HG03565 (cell line): Measurements from ENCODE around the gene SBF2.

Source experiments
- ATAC-seq: cut with Tn5 transposase; IDR thresholded peaks from one replicate; pipeline ENCODE4 v1.9.1; 2021; ENCODE audit warnings: mild to moderate bottlenecking, moderate library complexity; ENCODE audit not compliant: unreplicated experiment

SBF2 gene

GRCh38 chr11:10302359-10302743, 8.3 kb upstream of the SBF2 start:
- no peak for ATAC-seq

GRCh38 chr11:10301656-10302358, 7.8 kb upstream of the SBF2 start:
- no peak for ATAC-seq

DNA sequence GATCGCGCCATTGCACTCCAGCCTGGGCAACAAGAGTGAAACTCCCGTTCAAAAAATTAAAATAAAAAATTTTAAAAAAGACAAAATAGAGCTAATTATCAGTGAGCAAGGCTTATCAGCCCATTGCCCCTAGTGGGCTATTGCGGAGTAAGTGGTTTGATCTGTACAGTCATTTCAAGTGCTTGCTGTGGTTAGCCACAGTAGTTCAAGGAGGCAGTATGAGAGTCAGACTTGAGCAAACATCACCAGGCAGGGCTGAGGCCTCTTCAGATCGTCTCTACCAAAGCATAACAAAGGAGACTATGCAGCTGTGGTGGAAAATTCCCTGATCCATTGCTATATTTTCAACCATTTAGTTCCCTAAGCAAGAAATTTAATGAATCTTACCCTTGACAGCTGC, 4.3 kb upstream of the SBF2 start:
- peak; percentile 95 for ATAC-seq

DNA sequence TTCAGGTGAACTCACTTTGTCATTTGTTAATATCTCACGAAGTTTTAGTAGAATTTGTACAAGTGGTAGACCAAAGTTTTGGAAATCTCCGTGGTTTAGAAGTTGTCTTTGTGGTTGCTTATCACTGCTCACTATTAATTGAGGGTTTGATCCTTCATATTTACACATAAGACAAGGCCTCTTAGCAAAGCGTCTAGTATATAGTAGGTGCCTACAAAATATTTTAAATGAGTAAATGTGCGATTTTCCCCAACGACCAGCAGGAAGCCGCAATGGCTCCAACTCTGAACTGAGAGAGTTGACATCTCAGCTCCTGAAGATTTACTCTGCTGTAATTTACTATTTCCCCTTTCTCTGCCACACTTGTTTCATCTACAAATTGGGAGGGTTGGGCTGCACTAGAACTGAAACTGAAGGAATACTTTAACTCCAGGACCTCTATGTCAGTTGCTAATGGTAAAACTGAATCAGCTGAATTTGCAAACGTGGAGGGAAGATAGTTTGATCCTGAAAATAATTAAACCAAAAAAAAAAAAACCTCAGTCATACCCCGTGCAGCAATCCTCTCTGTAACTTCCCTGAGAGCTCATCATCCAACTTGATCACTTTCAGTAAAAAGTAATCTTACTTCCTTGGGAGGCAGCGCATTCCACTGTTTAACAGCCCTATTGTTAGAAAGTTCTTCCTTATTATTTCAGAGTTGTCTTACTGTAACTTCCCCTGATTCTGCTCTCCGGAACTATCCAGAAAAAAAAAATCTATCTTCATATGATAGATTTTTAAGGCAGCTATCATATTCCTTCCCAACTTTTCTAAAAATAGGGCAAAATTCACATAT, 1.3 kb upstream of the SBF2 start:
- no peak for ATAC-seq

DNA sequence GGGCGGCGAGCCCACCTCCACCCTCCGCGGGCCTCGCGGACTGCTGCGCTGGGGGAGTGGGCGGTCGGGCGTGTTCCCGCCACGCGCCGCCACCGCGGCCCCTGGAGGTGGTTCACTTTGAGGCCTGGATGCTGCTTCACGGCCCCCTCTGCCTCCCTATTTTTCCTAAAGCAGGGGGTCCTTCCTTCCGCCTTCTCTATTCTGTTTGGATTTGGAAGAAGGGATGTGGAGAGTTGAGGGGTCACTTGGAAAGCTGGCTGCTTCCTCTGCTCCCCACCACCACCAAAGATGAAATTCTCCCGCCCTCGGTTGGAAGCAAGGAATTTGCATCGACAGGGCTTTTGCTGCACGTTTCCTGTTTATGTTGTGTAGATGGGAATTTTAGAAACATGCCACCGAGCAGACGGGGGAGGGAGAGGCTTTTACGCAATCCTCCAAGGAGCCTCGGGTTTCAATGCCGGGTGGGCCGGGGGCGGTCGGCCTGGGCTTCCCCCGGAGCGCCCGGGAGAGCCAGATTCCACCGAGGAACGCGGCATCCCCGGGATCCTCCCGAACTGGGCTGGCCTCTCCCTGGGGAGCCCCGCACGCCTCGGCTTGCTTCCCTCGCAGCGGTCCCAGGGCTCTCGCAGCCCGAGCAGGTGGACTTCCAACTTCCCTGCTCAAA, 403 bp upstream of the SBF2 start:
- ATAC-seq, result no peak

DNA sequence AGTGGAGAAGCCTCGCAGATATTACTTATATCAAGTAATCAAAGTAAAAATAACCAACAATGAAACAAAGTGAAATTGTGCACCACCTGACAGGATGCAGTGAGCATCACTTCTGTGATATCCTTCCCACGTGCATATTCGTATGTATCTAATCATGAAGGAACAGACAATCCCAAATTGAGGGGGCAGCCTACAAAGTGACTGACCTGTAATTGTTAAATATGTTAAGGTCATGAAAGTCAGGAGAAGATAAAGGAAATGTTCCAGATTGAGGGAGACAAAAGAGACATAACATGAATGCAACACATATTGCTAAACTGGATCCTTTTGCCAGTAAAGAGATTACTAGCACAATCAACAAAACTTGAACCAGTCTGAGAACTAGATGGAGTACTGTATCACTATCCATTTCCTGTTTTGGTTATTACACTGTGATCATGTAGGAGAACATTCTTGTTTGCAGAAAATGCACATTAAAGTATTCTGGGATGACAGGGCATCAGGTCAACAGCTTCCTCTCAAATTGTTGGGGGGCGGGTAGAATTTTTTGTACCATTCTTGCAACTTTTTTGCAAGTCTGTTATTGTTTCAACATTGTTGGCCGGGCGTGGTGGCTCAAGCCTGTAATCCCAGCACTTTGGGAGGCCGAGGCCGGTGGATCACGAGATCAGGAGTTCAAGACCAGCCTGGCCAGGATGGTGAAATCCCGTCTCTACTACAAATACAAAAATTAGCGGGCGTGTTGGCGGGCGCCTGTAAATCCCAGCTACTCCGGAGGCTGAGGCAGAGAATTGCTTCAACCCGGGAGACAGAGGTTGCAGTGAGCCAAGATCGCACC, 2.0 kb downstream of the SBF2 start:
- no peak for ATAC-seq

GRCh38 chr11:10289765-10290380, 4.1 kb downstream of the SBF2 start:
- no peak for ATAC-seq

- no peak for ATAC-seq
These were observed 4.9 kb downstream of the SBF2 start for GRCh38 chr11:10288881-10289764.

GRCh38 chr11:10287766-10288715, 6.0 kb downstream of the SBF2 start:
- no peak for ATAC-seq

DNA sequence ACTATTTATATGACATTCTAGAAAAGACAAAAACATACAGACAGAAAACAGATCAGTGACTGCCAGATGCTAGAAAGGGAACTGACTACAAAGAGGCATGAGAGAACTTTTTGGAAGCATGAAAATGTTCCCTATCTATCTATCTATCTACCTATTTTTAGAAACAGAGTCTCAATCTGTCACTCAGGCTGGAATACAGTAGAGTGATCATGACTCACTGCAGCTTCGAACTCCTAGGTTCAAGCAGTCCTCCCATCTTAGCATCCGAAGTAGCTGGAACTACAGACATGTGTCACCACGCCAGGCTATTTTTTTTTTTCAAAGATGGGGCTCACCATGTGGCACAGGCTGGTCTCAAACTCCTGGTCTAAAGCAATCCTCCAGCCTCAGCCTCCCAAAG, 6.9 kb downstream of the SBF2 start:
- no peak for ATAC-seq

GRCh38 chr11:10285148-10285802, 8.7 kb downstream of the SBF2 start:
- no peak for ATAC-seq

GRCh38 chr11:10283991-10284390, 10.0 kb downstream of the SBF2 start:
- ATAC-seq, result no peak

- ATAC-seq, result no peak
These were observed 11.9 kb downstream of the SBF2 start for GRCh38 chr11:10282117-10282516.

DNA sequence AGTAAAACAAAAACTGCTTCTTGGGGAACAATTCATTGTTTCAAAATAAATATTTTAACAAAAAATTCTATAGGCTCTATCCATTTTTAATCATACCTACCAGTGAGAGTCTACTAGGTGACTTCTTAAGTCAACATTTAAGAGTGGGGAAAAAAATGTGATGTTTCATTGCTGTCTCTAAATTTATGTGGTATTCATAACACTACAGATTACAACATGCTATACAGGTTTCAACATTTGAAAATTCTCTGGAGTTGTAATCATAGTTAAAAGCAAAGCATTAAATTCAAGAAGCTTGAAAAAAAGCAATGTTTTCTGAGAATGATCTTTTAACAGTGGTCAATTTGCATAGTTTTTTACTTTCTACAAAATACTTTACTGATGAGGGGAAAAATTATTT, 18.3 kb downstream of the SBF2 start:
- ATAC-seq, result no peak

GRCh38 chr11:10274726-10275125, 19.3 kb downstream of the SBF2 start:
- ATAC-seq, result no peak

DNA sequence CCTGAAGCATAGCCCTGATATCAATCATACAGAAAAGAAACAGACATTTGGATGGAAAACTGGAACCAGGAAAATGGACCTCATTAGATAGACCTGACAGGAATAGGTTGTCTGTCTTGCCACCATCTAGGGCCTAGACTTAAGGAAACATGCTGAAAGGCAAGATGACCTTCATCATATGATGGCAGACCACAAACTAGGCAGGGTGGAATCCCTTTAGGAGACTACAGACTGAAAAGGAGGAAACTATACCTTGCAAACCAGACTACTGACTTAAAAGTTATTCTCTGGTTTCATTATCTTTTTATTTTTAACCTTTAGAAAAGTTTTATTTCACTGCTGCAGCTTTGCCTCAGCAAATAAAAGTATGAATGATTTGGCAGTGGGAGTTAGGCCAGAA, 20.3 kb downstream of the SBF2 start:
- ATAC-seq, result no peak

DNA sequence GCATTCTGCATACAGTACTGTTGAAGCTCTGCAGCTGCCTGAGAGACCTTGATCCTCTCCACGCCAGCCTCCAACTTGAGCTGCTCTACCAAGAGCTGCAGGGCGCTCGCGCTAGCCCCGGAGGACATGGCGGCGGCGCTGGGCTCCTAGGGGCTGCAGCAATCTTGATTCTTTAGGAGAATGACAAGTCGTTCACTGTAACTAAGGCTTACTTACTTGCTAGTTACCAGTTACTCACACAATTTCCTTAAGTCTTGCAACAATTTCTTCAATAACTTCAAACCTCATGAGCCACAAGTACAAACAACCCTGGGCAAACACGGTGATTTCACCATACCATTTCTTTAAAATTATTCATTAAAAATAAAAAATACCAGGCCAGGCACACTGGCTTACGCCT, 21.9 kb downstream of the SBF2 start:
- ATAC-seq, result no peak
